ENCODE results near the gene ARHGEF28. TPM values are rescaled to one million over a fixed set of nuclear protein-coding genes. Genes with fewer than 3 reads are reported as not detected.

Gene ARHGEF28
- total RNA-seq, 1 donor from 2014 or later: 9.3 TPM

- H3K9me3 Mint-ChIP-seq (ENCODE audit: low read depth): no peaks in the 10 kb centered on the region
- no peaks in the 10 kb centered on the region for H3K27me3 Mint-ChIP-seq (ENCODE audit: low read depth)
- H3K4me3 Mint-ChIP-seq (ENCODE audit: unreplicated experiment): no peak overlapping the region
- no peak overlapping the region for H3K27ac Mint-ChIP-seq (ENCODE audit: unreplicated experiment)
- no peak for DNase-seq (ENCODE audit: low spot score)
- H3K4me1 Mint-ChIP-seq (ENCODE audit: low read depth): peaks cover 48% of the 10 kb centered on the region
- TF ChIP-seq CTCF (IDR thresholded peaks at IDR 0.05): no peak
- H3K36me3 Mint-ChIP-seq (ENCODE audit: low read depth): peaks cover 4% of the 10 kb centered on the region
These were observed 64.0 kb downstream of the ARHGEF28 start for GRCh38 chr5:73690015-73690414.

DNA sequence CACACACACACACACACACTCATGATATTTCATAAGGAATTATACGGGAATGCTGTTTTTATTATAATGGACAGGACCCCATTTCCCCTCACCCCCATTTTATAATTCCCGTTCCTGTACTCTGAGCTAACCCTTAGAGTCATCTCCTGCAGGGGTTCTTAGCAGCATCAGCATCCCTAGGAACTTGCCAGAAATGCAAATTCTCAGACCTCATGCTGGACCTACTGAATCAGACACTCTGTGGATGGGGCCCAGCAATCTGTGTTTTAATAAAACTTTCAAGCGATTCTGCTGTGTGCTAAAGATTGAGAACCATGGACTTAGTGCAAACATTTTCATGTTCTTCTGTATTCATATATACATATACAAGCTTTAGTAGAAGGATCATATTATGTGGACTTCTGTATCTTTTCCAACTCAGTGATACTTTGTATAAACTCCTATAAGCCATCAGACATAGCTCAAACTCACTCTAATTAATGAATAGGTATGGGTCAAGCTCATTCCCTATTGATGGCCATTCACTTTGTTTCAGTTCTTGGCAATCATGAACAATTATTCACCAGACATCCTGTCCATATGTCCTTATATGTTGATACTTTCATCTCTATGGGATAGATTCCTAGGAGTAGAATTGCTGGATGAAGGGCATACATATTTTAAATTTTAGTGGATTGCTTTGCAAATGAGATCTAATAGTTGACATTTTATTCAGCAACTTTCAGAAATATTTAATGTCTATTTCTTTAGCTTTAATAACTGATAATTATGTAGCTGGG lies 65.5 kb downstream of the ARHGEF28 start:
- peak overlapping the region; percentile 50 for H3K27ac Mint-ChIP-seq (ENCODE audit: unreplicated experiment)
- H3K36me3 Mint-ChIP-seq (ENCODE audit: low read depth): no peaks in the 10 kb centered on the region
- DNase-seq (ENCODE audit: low spot score): no peak
- no peaks in the 10 kb centered on the region for H3K9me3 Mint-ChIP-seq (ENCODE audit: low read depth)
- H3K4me1 Mint-ChIP-seq (ENCODE audit: low read depth): peaks cover 41% of the 10 kb centered on the region
- TF ChIP-seq CTCF (IDR thresholded peaks at IDR 0.05): no peak
- H3K27me3 Mint-ChIP-seq (ENCODE audit: low read depth): no peaks in the 10 kb centered on the region
- H3K4me3 Mint-ChIP-seq (ENCODE audit: unreplicated experiment): no peak overlapping the region

GRCh38 chr5:73692166-73692640 lies 66.2 kb downstream of the ARHGEF28 start:
- no peaks in the 10 kb centered on the region for H3K36me3 Mint-ChIP-seq (ENCODE audit: low read depth)
- H3K27me3 Mint-ChIP-seq (ENCODE audit: low read depth): no peaks in the 10 kb centered on the region
- no peaks in the 10 kb centered on the region for H3K9me3 Mint-ChIP-seq (ENCODE audit: low read depth)
- H3K4me3 Mint-ChIP-seq (ENCODE audit: unreplicated experiment): no peak overlapping the region
- H3K27ac Mint-ChIP-seq (ENCODE audit: unreplicated experiment): peak overlapping the region; percentile 81
- no peak for DNase-seq (ENCODE audit: low spot score)
- peaks cover 47% of the 10 kb centered on the region for H3K4me1 Mint-ChIP-seq (ENCODE audit: low read depth)
- TF ChIP-seq CTCF (IDR thresholded peaks at IDR 0.05): no peak

DNA sequence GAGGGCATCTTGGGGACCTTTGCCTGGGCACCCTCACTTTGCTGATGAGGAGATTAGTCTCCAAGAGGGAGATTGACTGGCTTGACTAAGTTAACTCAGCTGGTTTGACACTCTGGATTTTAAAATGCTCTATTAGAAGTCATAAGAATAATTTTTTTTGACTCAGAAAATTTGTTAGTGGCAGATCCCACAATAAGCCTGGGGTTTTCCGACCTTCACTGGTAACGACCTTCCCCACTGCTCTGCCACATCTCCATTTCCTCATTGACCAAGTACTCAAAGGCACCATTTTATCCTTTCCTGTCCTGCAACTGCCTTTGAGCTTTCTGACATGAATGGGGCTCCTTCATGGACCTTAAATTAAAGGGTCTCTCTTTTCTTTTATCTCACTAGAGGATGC lies 67.0 kb downstream of the ARHGEF28 start:
- no peak overlapping the region for H3K4me3 Mint-ChIP-seq (ENCODE audit: unreplicated experiment)
- no peak for DNase-seq (ENCODE audit: low spot score)
- no peak for TF ChIP-seq CTCF (IDR thresholded peaks at IDR 0.05)
- H3K36me3 Mint-ChIP-seq (ENCODE audit: low read depth): no peaks in the 10 kb centered on the region
- no peaks in the 10 kb centered on the region for H3K9me3 Mint-ChIP-seq (ENCODE audit: low read depth)
- peaks cover 50% of the 10 kb centered on the region for H3K4me1 Mint-ChIP-seq (ENCODE audit: low read depth)
- no peaks in the 10 kb centered on the region for H3K27me3 Mint-ChIP-seq (ENCODE audit: low read depth)
- H3K27ac Mint-ChIP-seq (ENCODE audit: unreplicated experiment): peak overlapping the region; percentile 81

DNA sequence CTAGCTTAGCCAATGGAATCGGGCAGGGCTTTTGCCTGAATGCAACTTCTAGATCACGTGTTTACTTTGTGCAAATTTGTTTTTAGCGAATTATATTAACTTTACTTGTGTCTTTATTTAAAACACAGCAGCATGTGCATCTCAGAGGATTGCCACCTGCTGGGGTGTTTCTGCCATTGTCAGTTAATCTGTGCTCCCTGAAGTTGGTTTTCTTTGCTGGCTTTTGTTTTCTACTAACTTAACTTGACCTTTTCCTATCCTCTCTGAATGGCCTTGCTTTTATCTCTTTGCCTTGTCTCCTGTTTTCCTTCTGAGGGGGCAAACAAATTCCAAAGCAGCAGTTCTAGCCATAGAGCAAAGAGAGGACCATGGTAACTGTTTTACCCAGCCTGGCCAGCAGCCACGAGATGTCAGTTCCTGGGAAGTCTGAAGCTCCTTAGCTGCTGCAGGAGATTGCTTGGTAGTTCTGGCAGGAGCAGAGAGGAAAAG lies 67.6 kb downstream of the ARHGEF28 start:
- TF ChIP-seq CTCF (IDR thresholded peaks at IDR 0.05): peak; percentile 81
- no peak overlapping the region for H3K4me3 Mint-ChIP-seq (ENCODE audit: unreplicated experiment)
- H3K4me1 Mint-ChIP-seq (ENCODE audit: low read depth): peaks cover 50% of the 10 kb centered on the region
- peak overlapping the region; percentile 46 for H3K27ac Mint-ChIP-seq (ENCODE audit: unreplicated experiment)
- H3K36me3 Mint-ChIP-seq (ENCODE audit: low read depth): no peaks in the 10 kb centered on the region
- DNase-seq (ENCODE audit: low spot score): no peak
- no peaks in the 10 kb centered on the region for H3K27me3 Mint-ChIP-seq (ENCODE audit: low read depth)
- H3K9me3 Mint-ChIP-seq (ENCODE audit: low read depth): no peaks in the 10 kb centered on the region

All from chondrocyte (in vitro differentiated cells).